ENCODE results near the gene AMZ2. TPM values are rescaled to one million over a fixed set of nuclear protein-coding genes. Genes with fewer than 3 reads are reported as not detected.
"Not testable (repeated sequence)": the region's sequence is repeated elsewhere in the genome, so short reads cannot be mapped to it uniquely, and the experiment has no call there.

Gene AMZ2
- total and polyA plus RNA-seq, 2 experiments from 2014 or later: 54.2 to 71.5 TPM

DNA sequence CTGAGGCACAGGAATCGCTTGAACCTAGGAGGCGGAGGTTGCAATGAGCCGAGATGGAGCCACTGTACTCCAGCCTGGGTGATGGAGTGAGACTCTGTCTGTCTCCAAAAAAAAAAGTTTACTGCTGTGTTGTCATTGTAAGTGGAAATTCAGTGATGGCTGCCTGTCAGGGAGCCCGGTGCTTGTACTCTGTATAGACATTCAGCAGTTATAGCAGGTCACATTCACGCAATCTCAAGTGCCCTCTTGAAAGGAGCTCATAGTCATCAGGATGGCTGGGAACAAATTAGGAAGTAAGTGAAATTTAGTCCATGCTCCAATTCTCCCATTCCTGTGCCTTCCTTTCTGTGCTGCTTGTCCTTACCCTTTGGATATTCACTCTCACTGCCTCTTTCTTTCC, 32.4 kb upstream of the AMZ2 start:
- not testable (repeated sequence) for ATAC-seq; H3K27ac Mint-ChIP-seq; H3K79me2 ChIP-seq (replicated peaks; ENCODE audit: insufficient read depth); H3K4me1 Mint-ChIP-seq; DNase-seq (ENCODE audit: low spot score); H4K20me1 ChIP-seq (replicated peaks; ENCODE audit: insufficient read depth); H3K27me3 ChIP-seq (ENCODE audit: insufficient read depth); H3K4me3 ChIP-seq; H3K27ac ChIP-seq (ENCODE audit: low read depth); H3K4me2 ChIP-seq; H3K4me1 ChIP-seq (ENCODE audit: insufficient read depth); H3K36me3 ChIP-seq (ENCODE audit: insufficient read depth); H3K9me3 Mint-ChIP-seq; H3K4me3 Mint-ChIP-seq; H3K9me2 ChIP-seq (ENCODE audit: insufficient read depth); H2AFZ ChIP-seq; H3F3A ChIP-seq (replicated peaks; ENCODE audit: low read depth); H3K27me3 Mint-ChIP-seq (ENCODE audit: insufficient read depth, low read depth, poor library complexity)
- peaks cover 10% of the 10 kb centered on the region; the same call in 2 of the 3 replicates for H3K36me3 Mint-ChIP-seq (ENCODE audit: low read depth)

DNA sequence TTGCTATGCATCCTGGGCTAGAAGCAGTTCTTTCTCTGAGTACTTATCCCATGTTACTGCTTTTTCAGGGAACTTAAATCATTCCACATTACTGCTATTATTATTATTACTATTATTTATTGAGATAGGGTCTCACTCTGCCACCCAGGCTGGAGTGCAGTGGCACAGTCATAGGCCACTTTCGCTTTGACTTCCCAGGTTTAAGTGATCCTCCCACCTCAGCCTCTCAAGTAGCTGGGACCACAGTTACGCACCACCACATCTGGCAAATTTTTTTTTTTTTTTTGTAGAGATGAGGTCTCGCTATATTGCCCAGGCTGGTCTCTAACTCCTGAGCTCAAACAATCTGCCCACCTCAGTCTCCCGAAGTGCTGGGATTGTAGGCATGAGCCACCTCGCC, 28.4 kb upstream of the AMZ2 start:
- H3K36me3 ChIP-seq (ENCODE audit: insufficient read depth); H3K9me3 Mint-ChIP-seq; ATAC-seq; DNase-seq (ENCODE audit: low spot score); H3K9me2 ChIP-seq (ENCODE audit: insufficient read depth); H3K4me3 ChIP-seq; H3K4me1 ChIP-seq (ENCODE audit: insufficient read depth); H3K27me3 Mint-ChIP-seq (ENCODE audit: insufficient read depth, low read depth, poor library complexity); H3K4me1 Mint-ChIP-seq; H3K27ac Mint-ChIP-seq; H3K4me2 ChIP-seq; H2AFZ ChIP-seq; H3F3A ChIP-seq (replicated peaks; ENCODE audit: low read depth); H3K79me2 ChIP-seq (replicated peaks; ENCODE audit: insufficient read depth); H3K36me3 Mint-ChIP-seq (ENCODE audit: low read depth); H3K27me3 ChIP-seq (ENCODE audit: insufficient read depth); H3K4me3 Mint-ChIP-seq; H4K20me1 ChIP-seq (replicated peaks; ENCODE audit: insufficient read depth); H3K27ac ChIP-seq (ENCODE audit: low read depth): not testable (repeated sequence)

DNA sequence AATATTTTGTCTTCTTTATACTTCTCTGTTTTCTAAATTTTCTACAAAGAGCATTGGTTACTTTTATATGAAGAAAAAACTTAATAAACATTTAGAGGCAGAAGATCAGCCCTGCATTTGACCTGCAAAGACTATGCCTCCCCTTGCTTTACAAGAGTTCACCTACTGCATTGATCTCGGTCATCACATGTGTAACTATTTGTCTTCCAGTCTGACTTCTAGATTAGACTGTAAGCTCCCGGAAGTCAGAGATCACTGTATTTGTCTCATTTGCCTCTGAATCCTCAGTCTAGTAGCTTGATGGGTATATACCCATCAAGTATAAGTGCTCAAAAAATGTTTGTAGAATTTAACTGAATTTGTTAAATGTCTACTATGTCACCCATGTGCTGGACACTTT, 27.7 kb upstream of the AMZ2 start:
- not testable (repeated sequence) for H3K9me3 Mint-ChIP-seq; H3K4me3 Mint-ChIP-seq; H3K4me3 ChIP-seq; H3K79me2 ChIP-seq (replicated peaks; ENCODE audit: insufficient read depth); H3K36me3 ChIP-seq (ENCODE audit: insufficient read depth); H4K20me1 ChIP-seq (replicated peaks; ENCODE audit: insufficient read depth); H3K4me1 Mint-ChIP-seq; H3K27ac Mint-ChIP-seq; H3K9me2 ChIP-seq (ENCODE audit: insufficient read depth); DNase-seq (ENCODE audit: low spot score); H3K4me1 ChIP-seq (ENCODE audit: insufficient read depth); H3K27me3 ChIP-seq (ENCODE audit: insufficient read depth); H3F3A ChIP-seq (replicated peaks; ENCODE audit: low read depth); H3K27ac ChIP-seq (ENCODE audit: low read depth); H2AFZ ChIP-seq; H3K36me3 Mint-ChIP-seq (ENCODE audit: low read depth); ATAC-seq; H3K27me3 Mint-ChIP-seq (ENCODE audit: insufficient read depth, low read depth, poor library complexity); H3K4me2 ChIP-seq

- H3K4me1 ChIP-seq (ENCODE audit: insufficient read depth); H4K20me1 ChIP-seq (replicated peaks; ENCODE audit: insufficient read depth); H3K27me3 ChIP-seq (ENCODE audit: insufficient read depth); H3K4me3 ChIP-seq; H3K4me1 Mint-ChIP-seq; H3K27me3 Mint-ChIP-seq (ENCODE audit: insufficient read depth, low read depth, poor library complexity); H3F3A ChIP-seq (replicated peaks; ENCODE audit: low read depth); H3K9me2 ChIP-seq (ENCODE audit: insufficient read depth); H3K4me3 Mint-ChIP-seq; H3K4me2 ChIP-seq; ATAC-seq; H3K9me3 Mint-ChIP-seq; DNase-seq (ENCODE audit: low spot score); H3K27ac Mint-ChIP-seq; H3K36me3 ChIP-seq (ENCODE audit: insufficient read depth); H2AFZ ChIP-seq; H3K79me2 ChIP-seq (replicated peaks; ENCODE audit: insufficient read depth); H3K27ac ChIP-seq (ENCODE audit: low read depth); H3K36me3 Mint-ChIP-seq (ENCODE audit: low read depth): not testable (repeated sequence)
These were observed 27.1 kb upstream of the AMZ2 start for GRCh38 chr17:68220786-68221185.

DNA sequence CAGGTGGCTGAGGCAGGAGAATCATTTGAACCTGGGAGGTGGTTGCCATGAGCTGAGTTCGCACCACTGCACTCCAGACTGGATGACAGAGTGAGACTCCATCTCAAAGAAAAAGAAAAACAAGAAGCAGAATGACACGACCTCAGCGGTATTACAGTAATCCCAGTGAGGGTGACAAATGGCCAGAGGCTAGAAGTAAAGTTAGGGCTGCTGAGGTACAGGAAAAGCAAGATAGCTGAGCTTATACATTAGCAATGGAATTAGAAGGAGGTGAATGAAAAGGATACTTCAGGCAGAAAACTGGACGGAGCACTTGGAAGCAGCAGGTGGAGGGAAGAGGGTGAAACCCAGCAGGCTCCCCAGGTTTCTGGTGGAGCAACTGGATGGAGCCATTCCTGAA, 26.1 kb upstream of the AMZ2 start:
- Histone ChIP-seq H3K9me2 (ENCODE audit: insufficient read depth) (no peaks in the 10 kb centered on the region), H2AFZ (no peak overlapping the region), H3K79me2 (replicated peaks; ENCODE audit: insufficient read depth) (no peaks in the 10 kb centered on the region), H3K27ac (ENCODE audit: low read depth) (no peak overlapping the region), H3K4me2 (no peak overlapping the region), H3K4me1 (ENCODE audit: insufficient read depth) (no peaks in the 10 kb centered on the region), H3K27me3 (ENCODE audit: insufficient read depth) (no peaks in the 10 kb centered on the region), H3K4me3 (no peak overlapping the region), H4K20me1 (replicated peaks; ENCODE audit: insufficient read depth) (no peaks in the 10 kb centered on the region), H3K36me3 (ENCODE audit: insufficient read depth) (no peaks in the 10 kb centered on the region), H3F3A (replicated peaks; ENCODE audit: low read depth) (no peaks in the 10 kb centered on the region)
- Mint-ChIP-seq H3K36me3 (ENCODE audit: low read depth) (peaks cover 5% of the 10 kb centered on the region; the same call in 2 of the 3 replicates), H3K4me1 (peaks cover 3% of the 10 kb centered on the region), H3K4me3 (no peak overlapping the region), H3K9me3 (no peaks in the 10 kb centered on the region), H3K27me3 (ENCODE audit: insufficient read depth, low read depth, poor library complexity) (peaks cover 10% of the 10 kb centered on the region), H3K27ac (no peak overlapping the region)
- no peak for DNase-seq (ENCODE audit: low spot score)
- ATAC-seq: no peak
- TF ChIP-seq POLR2AphosphoS5 (IDR thresholded peaks at IDR 0.05; ENCODE audit: low read depth) (no peak), CTCF (conservative IDR thresholded peaks at IDR 0.05; ENCODE audit: low read depth in 2 of 2) (no peak), JUNB (IDR thresholded peaks at IDR 0.05; ENCODE audit: unreplicated experiment) (no peak), EZH2 (IDR thresholded peaks at IDR 0.05; ENCODE audit: low read depth, unreplicated experiment) (no peak), STAT1 (IDR thresholded peaks at IDR 0.05; ENCODE audit: unreplicated experiment) (no peak), ETS1 (IDR thresholded peaks at IDR 0.05) (no peak)

Data from GM23338 (cell line).